LNCaP clone FGC (cell line): ENCODE results near the gene FDX1.

Source experiments
- DNase-seq: peaks from one replicate; pipeline ENCODE4 v3.0.0-alpha.2; 2011; ENCODE audit warnings: low read depth
- H3K4me3 ChIP-seq: 2 replicates; pipeline ENCODE4 v1.5.1; 2011; ENCODE audit warnings: mild to moderate bottlenecking, low read depth, low read length, control low read depth
- TF ChIP-seq, protein P1 (sequence below): IDR thresholded peaks from 2 replicates; pipeline ENCODE4 v1.5.1; 2012; ENCODE audit warnings: mild to moderate bottlenecking; ENCODE audit not compliant: control insufficient read depth, insufficient read depth; ENCODE audit errors: extremely low read depth

Gene FDX1

DNA sequence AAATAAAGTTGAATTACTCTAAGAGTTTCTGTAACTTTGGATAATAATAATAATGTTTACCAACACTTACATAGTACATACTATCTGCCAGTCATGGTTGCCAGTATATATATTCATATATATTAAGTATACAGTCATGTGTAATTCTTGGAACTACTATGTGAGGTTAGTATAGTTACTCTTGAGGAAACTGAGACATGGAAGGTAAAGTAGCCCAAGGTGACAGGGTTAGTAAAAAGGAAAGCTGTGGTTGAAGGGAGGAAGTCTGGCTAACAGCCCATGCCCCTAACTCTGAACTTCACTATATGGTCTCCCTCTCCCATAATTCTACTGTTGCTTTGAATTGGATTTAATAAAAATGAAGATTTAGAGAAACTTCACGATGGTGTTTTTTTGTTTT, 24.9 kb downstream of the FDX1 start:
- TF ChIP-seq, protein P1, sequence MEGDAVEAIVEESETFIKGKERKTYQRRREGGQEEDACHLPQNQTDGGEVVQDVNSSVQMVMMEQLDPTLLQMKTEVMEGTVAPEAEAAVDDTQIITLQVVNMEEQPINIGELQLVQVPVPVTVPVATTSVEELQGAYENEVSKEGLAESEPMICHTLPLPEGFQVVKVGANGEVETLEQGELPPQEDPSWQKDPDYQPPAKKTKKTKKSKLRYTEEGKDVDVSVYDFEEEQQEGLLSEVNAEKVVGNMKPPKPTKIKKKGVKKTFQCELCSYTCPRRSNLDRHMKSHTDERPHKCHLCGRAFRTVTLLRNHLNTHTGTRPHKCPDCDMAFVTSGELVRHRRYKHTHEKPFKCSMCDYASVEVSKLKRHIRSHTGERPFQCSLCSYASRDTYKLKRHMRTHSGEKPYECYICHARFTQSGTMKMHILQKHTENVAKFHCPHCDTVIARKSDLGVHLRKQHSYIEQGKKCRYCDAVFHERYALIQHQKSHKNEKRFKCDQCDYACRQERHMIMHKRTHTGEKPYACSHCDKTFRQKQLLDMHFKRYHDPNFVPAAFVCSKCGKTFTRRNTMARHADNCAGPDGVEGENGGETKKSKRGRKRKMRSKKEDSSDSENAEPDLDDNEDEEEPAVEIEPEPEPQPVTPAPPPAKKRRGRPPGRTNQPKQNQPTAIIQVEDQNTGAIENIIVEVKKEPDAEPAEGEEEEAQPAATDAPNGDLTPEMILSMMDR: no peak
- H3K4me3 ChIP-seq: no peak overlapping the region
- DNase-seq: no peak

DNA sequence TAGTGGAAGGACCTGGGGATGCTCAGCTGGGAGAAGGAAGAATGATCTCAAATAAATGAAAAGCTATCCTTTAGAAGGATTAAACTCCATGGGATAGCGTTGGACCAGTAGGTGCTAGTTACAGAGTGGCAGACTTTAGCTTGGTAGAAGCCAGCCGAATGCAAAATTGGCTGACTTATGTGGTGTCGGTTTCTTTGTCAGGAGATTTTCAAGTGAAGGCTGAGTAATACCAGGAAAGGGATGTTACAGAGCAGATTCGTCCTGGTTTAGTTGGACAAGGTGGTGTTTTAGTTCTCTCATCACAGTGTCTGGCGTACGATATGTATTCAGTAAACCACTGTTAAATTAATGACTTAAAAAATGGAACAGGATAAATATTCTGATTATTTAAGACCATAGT, 26.0 kb downstream of the FDX1 start:
- TF ChIP-seq, protein P1: no peak
- no peak overlapping the region for H3K4me3 ChIP-seq
- no peak for DNase-seq

DNA sequence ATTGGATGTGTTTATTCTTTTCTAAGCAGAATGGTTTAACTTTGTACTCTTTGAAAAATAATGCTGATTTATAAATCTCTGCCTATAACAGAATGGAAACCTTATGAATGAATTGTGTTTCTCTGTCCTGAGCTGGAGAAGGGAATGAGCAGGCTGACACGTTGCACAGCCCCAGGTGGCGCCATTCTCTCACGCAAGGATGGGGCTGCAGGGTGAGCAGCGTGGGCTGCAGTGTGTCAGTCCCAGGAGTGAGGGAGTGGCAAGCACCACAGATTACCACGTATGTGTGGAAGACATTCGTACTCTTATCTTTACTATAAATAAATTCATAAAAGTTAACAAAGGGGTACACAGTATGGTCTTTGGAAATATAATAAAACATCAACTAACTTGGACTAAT, 33.4 kb downstream of the FDX1 start:
- no peak overlapping the region for H3K4me3 ChIP-seq
- TF ChIP-seq, protein P1: peak; percentile 76
- DNase-seq: no peak

DNA sequence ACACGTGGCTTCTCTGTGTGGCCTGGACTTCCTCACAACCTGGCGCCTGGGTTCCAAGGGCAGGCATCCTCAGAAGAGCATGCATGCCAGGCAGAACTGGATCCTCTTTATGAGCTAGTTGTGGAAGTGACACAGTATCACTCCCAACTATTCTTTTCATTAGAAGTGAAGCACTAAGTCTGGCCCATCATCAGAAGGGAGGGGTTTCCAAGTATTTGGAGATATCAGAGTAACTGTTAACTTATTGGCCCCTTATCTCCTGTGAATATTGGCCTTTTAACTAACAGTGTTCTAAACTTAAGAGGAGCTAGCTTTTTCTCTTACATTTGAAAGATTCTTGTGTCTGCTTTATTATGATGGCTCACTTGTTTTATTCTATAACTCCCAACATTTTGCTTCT, 35.5 kb downstream of the FDX1 start:
- DNase-seq: no peak
- TF ChIP-seq, protein P1: no peak
- H3K4me3 ChIP-seq: no peak overlapping the region

DNA sequence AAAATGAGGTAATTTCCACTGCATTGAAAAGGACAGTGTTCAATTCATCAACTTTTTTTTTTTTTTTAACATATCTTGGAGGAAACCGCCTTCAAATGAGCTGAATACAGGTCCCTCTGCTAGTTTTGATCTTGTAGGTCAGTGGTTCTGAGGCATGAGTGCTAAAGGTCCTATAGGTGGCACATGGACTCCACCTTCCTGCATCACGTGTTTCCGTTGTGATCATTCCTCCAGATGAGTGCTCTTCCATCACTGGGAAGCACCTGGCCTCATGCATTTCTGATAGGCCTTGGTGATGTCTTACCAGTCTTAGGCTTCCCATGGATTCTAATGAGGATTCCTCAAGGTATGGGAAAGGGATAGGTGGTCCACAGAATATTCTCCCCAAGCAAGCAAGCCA, 37.8 kb downstream of the FDX1 start:
- TF ChIP-seq, protein P1: no peak
- H3K4me3 ChIP-seq: no peak overlapping the region
- no peak for DNase-seq

DNA sequence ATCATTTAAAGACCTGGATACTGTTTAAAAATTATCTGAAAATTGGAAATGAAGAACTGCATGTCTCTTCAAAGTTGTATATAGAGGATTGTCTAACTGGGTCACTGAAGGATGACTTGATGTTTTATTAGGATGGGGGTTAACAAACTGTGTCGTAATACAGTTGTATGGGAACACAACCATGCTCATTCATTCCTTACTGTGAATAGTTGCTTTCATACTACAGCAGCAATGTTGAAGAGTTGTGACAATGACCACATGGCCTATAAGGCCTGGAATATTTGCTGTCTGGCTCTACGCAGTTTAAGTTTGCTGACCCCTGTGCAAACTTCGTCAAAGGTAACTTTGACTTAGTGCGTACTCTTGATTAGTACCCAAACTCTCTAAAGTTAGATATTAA, 38.4 kb downstream of the FDX1 start:
- no peak overlapping the region for H3K4me3 ChIP-seq
- DNase-seq: no peak

DNA sequence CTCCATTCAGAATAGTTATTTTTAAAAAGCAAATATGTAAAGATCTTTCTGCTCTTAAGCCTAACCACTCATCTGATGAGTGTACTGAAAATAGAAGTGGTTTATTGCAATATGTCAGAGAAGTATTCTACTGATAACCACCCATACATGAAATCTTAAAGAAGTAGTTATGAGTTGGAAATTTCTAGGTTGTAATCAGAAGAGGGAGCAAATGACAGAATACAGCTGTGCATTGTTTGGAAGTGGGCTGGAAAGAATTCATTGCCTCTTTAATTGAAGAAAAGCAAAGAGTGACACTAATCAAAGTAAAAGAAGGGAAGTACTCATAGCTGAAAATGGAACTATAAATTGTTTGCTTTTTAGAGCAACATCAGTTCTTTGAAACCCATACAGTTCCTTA, 39.4 kb downstream of the FDX1 start:
- TF ChIP-seq, protein P1: no peak

More for the DNA sequence above, 38.4 kb downstream of the FDX1 start:
- TF ChIP-seq, protein P1: no peak

More for the DNA sequence above, 39.4 kb downstream of the FDX1 start:
- no peak for DNase-seq
- H3K4me3 ChIP-seq: no peak overlapping the region
